HG02623 (cell line): Measurements from ENCODE around the gene PIP5KL1.

Source experiments
- ATAC-seq: cut with Tn5 transposase; IDR thresholded peaks from one replicate; pipeline ENCODE4 v1.9.1; 2021; ENCODE audit warnings: moderate library complexity; ENCODE audit not compliant: unreplicated experiment

The PIP5KL1 gene

GRCh38 chr9:127875306-127875966 lies 55.1 kb downstream of the PIP5KL1 start:
- ATAC-seq: no peak

- no peak for ATAC-seq
These were observed 56.0 kb downstream of the PIP5KL1 start for GRCh38 chr9:127874301-127875221.

DNA sequence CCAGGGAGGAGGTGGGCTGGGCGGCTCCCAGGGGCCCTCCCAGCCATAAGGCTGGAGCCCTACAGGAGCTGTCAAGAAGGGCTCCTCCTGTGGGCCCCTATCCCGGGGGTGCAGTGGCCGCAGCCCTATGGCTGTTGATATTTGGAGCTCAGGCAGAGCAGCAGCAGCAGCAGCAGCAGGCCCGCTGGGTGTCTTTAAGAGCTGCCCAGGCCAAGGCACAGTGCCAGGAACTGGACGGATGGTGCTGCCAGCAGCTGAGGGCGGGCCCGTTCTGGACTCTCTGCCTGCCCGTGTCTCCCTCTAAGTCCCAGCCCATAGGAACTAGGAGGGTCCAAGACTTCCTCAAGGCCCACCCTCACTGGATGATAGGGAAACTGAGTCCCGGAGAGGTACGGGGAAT lies 56.7 kb downstream of the PIP5KL1 start:
- no peak for ATAC-seq

- no peak for ATAC-seq
These were observed 57.3 kb downstream of the PIP5KL1 start for GRCh38 chr9:127873223-127873691.

GRCh38 chr9:127872369-127873222 lies 58.0 kb downstream of the PIP5KL1 start:
- no peak for ATAC-seq

DNA sequence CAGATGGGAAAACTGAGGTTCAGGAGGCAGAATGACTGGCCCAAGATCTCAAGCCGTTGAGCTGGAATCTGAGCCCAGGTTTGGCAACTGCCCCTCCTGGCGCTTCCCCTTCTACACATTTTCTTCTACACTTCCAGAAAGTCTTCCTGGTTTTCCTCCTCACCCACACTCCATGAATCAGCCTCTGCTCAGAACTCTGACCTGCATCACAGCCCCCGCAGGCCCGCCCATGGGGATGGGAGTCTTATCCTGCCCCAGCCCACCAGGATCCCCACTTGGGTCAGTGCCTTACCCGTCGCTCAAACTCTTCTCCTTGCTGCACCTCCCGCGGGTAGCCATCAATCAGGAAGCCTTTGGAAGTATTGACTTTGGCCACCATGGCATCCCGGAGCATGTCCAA lies 59.0 kb downstream of the PIP5KL1 start:
- ATAC-seq: no peak

DNA sequence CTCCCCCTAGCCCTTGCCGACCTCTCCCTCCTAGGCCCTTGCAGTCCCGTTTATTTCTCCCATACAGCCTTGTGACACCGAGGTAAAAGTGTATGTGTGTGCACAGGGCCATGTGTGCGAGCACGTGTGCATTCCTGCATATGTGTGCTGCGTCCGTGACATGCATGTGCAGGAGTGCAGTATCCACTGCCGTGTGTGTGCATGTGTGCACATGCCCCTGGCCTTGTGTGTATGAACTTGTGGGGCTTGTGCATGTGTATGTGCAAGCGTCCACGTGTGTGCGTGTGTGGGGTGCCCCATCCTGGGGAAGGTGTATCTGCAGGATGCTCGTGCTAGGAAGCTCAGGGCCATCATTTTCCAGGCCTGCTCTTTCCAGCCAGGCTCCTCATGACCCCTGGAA lies 59.7 kb downstream of the PIP5KL1 start:
- no peak for ATAC-seq
